Mucosa of descending colon (tissue), 3 donors: ENCODE results near the gene KIF16B. TPM values are rescaled to one million over a fixed set of nuclear protein-coding genes. Genes with fewer than 3 reads are reported as not detected.

Experiments used
- ATAC-seq: fragments of 200-7000 bp; cut with Tn5 transposase; one replicate; pipeline ENCODE4 v1.9.1; 2020; ENCODE audit warnings: mild to moderate bottlenecking, moderate library complexity
- DNase-seq, 3 donors: peaks; one replicate each; pipeline ENCODE4 v3.0.0-alpha.2; 2020
- H3K36me3 ChIP-seq: fragments of 200-600 bp; one replicate; pipeline ENCODE4 v1.8.0; 2021; ENCODE audit warnings: low read depth, mild to moderate bottlenecking
- H3K4me1 ChIP-seq: fragments of 200-600 bp; one replicate; pipeline ENCODE4 v1.8.0; 2021; ENCODE audit warnings: low read depth, mild to moderate bottlenecking
- H3K4me3 ChIP-seq: fragments of 200-600 bp; one replicate; pipeline ENCODE4 v1.8.0; 2021; ENCODE audit warnings: mild to moderate bottlenecking
- H3K9me3 ChIP-seq: fragments of 200-600 bp; one replicate; pipeline ENCODE4 v1.8.0; 2021; ENCODE audit warnings: mild to moderate bottlenecking
- intact Hi-C, 2 donors: fragments of 100-400 bp; cut with DNase I in 1 of 2; cut with micrococcal nuclease in 1 of 2; formaldehyde crosslinking; loops; one replicate each; pipeline versions ENCODE4 v1.11.0 to v1.11.1; 2022; cut with DNase I, micrococcal nuclease
- total RNA-seq, 3 donors: library from RNA; stranded (reverse); fragmentation: NEBNext Ultra II Directional in 2 of 3; extraction: Animal tissue kit (Norgen Biotek cat#: 25700) in 2 of 3; gene quantifications; one replicate each; pipeline versions ENCODE4 v1.2.1 to v1.2.4, GENCODE V29; 2021 to 2023
- TF ChIP-seq, protein P1 (sequence below): fragments of 200-600 bp; IDR thresholded peaks from one replicate; pipeline ENCODE4 v1.8.0; 2022; ENCODE audit warnings: antibody characterized with exemption, mild to moderate bottlenecking
- donor health status: DM: no; HTN: no; CAD: no; lungs with moderate emphysema.
- donor health status: DM: no; HTN: no; CAD: no.
- donor health status: DM: no; HTN: yes; CAD: no.

Gene KIF16B
- total RNA-seq, 3 donors from 2014 or later = 48.5 to 81.7 (median 65.1) TPM

DNA sequence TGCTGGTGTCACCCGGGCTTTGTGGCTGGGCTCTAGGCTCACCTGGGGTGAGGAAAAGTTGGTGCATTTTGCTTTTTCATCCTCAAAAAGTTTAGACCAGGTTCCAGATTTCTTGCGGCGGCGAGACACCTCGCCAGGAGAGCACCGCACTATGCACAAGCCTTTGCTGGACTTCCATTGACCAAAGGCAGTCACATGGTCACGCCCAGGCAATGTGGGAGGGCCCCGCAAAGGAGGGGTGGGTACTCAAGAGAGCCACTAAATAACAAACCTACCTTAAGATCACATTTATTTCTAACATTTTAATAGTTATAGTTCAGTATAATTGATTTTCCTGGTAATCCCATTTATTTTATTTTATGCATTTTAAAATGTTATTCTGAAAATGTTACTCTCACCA is 3.0 kb upstream of the KIF16B start:
- ATAC-seq (no peak), DNase-seq (no peak)
- TF ChIP-seq, protein P1, sequence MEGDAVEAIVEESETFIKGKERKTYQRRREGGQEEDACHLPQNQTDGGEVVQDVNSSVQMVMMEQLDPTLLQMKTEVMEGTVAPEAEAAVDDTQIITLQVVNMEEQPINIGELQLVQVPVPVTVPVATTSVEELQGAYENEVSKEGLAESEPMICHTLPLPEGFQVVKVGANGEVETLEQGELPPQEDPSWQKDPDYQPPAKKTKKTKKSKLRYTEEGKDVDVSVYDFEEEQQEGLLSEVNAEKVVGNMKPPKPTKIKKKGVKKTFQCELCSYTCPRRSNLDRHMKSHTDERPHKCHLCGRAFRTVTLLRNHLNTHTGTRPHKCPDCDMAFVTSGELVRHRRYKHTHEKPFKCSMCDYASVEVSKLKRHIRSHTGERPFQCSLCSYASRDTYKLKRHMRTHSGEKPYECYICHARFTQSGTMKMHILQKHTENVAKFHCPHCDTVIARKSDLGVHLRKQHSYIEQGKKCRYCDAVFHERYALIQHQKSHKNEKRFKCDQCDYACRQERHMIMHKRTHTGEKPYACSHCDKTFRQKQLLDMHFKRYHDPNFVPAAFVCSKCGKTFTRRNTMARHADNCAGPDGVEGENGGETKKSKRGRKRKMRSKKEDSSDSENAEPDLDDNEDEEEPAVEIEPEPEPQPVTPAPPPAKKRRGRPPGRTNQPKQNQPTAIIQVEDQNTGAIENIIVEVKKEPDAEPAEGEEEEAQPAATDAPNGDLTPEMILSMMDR = no peak
- Histone ChIP-seq H3K4me3 (no peak overlapping the region), H3K4me1 (peaks cover 43% of the 10 kb centered on the region), H3K9me3 (no peaks in the 10 kb centered on the region), H3K36me3 (no peaks in the 10 kb centered on the region)
- intact Hi-C loops = no loop called here

DNA sequence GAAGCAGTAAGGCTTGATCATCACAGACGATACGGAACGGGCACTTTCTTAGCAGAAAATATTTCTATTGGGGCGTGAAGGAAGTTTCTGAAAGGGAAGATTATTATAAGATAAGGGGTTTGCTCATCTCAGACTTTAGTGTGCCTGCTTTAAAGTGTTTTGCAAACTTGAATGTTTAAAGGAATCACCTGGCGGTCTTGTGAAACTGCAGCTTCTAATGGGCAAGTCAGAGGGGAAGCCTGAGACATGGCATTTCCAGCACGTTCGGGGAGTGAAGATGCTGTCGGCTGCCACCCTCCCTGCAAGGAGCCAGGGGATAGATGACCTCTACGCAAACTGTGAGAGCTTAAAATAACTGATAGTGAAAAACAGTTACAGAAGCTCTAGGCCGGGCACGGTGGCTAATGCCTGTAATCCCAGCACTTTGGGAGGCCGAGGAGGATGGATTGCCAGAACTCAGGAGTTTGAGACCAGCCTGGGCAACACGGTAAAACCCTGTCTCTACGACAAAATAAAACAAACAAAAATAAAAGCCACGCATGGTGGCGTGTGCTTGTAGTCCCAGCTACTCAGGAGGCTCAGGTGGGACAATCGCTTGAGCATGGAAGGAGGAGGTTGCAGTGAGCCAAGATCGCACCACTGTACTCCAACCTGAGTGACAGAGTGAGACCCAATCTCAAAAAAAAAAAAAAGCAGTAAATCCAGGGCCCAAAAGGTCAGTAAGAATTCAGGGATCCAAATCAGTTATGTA is 2.3 kb upstream of the KIF16B start:
- H3K4me1 ChIP-seq = peaks cover 41% of the 10 kb centered on the region
- DNase-seq = no peak
- TF ChIP-seq, protein P1 = no peak
- no peaks in the 10 kb centered on the region for H3K36me3 ChIP-seq
- H3K4me3 ChIP-seq = no peak overlapping the region
- intact Hi-C loops = no loop called here
- no peaks in the 10 kb centered on the region for H3K9me3 ChIP-seq
- no peak for ATAC-seq

DNA sequence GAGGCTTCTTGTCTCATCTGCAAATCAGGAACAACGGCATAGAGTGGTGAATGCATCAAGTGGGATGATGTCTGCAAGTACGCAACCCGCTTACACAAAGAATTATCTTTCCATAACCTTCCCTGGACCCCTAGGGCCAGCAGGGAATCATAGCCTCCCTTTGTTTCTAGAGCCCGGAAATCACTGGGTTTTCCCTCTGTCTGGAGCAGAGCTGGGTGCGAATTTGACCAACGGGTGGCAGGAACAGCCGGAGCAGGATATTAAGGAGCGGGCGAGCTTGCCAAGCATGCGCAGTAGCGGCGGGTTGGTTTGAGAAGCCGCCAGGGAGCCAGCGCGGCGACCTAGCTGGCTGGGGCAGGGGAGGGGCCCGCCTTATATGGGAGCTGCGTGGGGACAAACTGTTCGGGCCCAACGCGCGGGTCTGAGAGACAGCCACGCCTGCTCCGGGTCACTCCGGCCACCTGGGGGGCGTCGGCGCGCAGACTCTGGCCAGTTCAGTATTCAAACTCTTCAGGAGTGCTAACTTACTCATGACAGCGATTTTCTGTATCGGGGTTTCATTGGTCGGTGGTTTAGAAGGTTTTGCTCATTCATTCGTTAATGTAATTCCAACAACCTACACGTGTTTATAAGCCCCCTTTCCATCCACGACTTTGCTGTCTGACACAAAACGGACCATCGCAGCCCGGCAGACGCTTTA is 1.6 kb upstream of the KIF16B start:
- TF ChIP-seq, protein P1 = no peak
- ATAC-seq = peak; percentile 86
- intact Hi-C loops = no loop called here
- Histone ChIP-seq H3K4me3 (no peak overlapping the region), H3K36me3 (no peaks in the 10 kb centered on the region), H3K9me3 (no peaks in the 10 kb centered on the region), H3K4me1 (peaks cover 33% of the 10 kb centered on the region)
- peak; percentile 91 to 95 (median 95) for DNase-seq

DNA sequence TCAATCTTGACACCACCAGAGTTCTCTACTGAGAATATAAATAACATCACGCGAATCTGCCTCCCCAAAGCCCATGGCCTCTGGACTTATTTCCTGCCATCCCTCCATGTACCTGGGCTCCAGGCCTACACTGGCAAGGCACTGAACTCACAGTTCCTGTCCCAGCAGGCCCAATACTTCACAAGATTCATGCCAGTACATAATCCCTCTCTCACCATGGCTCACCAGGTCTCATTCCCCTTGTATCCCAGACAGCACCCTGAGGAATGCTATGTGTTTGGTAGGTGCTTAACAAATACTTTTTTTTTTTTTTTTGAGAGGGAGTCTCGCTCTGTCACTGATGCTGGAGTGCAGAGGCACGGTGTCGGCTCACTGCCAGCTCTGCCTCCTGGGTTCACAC is 1.9 kb downstream of the KIF16B start:
- ATAC-seq (no peak), DNase-seq (no peak)
- H3K9me3 ChIP-seq = no peaks in the 10 kb centered on the region
- H3K4me3 ChIP-seq = no peak overlapping the region
- no peaks in the 10 kb centered on the region for H3K36me3 ChIP-seq
- TF ChIP-seq, protein P1 = no peak
- H3K4me1 ChIP-seq = peaks cover 37% of the 10 kb centered on the region
- intact Hi-C loops = no loop called here

DNA sequence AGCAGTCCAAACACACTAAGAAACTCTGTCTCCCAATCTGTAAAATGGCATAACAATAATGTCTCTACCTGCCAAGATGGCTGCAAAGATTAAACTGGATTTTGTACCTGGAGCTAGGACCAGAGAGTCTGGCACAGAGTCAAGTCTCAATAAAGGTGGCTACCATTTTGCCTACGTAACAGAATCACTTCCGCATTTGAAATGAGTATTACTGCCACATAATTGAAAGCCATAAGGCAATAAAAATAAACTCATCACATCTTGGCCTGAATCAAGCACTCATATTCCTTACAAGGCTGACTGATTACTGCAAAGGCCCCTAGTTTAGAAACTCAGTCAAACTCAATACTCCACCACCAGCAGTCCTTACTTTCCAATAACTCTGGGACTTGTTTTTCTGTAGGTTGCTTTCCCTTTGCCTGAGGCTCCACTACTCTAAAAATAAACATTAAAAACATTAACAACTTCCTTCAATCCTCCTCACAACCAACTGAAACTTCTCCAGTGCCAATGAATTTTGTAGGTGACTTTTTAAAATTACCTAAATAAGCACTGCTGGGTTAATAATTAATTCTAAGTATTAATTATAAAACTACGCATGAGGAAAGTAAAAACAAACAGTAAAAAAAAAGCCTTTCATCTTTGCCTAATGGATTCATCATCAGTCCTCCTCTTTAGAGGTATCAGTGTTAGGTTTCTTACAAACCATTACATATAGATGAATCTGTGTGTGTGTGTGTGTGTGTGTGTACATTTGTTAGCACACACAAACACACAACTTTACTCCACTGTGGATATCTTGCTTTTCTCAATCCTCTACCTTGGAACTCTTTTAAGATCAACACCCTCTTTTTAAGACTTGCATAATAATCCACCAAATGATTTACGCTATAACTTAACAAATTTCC is 3.7 kb downstream of the KIF16B start:
- H3K9me3 ChIP-seq = no peaks in the 10 kb centered on the region
- peaks cover 34% of the 10 kb centered on the region for H3K4me1 ChIP-seq
- TF ChIP-seq, protein P1 = no peak
- DNase-seq = peak in 1 of 3 donors; percentile 81
- H3K4me3 ChIP-seq = no peak overlapping the region
- intact Hi-C loops = loop anchor here in 1 of 2 donors (10.0 kb wide), 1 partner anchor 55 kb away; no protein-coding TSS in a partner anchor
- peak; percentile 58 for ATAC-seq
- H3K36me3 ChIP-seq = no peaks in the 10 kb centered on the region
